GM21367 (cell line): ENCODE measurements around the gene BAIAP2L1.
A peak's percentile ranks its signal among the peaks of the same experiment; 100 is the strongest.
"Not testable (repeated sequence)": the region's sequence is repeated elsewhere in the genome, so short reads cannot be mapped to it uniquely, and the experiment has no call there.

Source experiments
- ATAC-seq: cut with Tn5 transposase; IDR thresholded peaks from one replicate; pipeline ENCODE4 v1.9.1; 2021; ENCODE audit not compliant: unreplicated experiment

The BAIAP2L1 gene

GRCh38 chr7:98400542-98401340, at the start of gene BAIAP2L1:
TSS of gene BAIAP2L1 (minus strand) at chr7:98401090. CDS start at chr7:98400852, 238 bp downstream.
- ATAC-seq, result peak; percentile 71

DNA sequence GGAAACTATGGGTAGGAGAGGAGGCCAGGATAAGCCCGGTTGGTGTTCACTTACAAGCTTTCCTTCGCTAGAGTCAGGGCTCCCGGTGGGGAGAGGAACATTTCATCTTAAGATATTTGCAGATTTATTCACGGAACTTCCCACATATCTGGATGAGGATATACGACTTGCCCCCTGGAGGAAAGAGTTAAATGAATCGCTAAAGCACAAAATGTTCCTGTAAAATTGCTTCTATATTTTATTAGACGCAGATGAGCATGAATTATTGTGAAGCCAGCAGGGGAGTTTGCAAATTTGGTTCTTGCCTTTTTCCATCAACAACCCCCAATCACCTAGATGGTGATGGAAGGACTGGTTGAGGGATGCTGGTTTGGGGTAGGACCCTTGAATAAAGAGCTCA, 47.9 kb upstream of the BAIAP2L1 start:
- ATAC-seq, result no peak

- not testable (repeated sequence) for ATAC-seq
These were observed 40.1 kb upstream of the BAIAP2L1 start for GRCh38 chr7:98440992-98441391.

DNA sequence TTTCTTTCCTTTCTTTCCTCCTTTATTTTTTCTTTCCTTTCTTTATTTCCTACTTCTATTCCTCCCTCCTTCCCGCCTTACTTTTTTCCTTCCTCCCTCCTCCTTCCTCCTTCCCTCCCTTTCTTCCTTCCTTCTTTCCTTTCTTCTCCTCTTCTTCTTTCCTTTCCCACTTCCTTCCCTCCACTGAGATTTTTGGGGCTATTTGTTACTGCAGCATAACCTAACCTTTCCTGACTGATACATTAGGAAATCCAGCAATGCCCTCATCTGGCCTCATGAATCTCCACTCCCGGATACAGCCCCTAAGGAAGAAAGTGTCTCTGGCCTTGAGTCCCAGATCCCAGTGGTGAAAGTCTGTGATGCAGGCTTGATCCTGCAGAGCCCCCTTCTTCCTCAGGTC, 38.6 kb upstream of the BAIAP2L1 start:
- no peak for ATAC-seq

GRCh38 chr7:98434087-98434486, 33.2 kb upstream of the BAIAP2L1 start:
- no peak for ATAC-seq

- no peak for ATAC-seq
These were observed 28.9 kb upstream of the BAIAP2L1 start for GRCh38 chr7:98429799-98430198.

GRCh38 chr7:98423043-98423442, 22.2 kb upstream of the BAIAP2L1 start:
- ATAC-seq, result no peak

GRCh38 chr7:98420966-98421612, 20.2 kb upstream of the BAIAP2L1 start:
- ATAC-seq, result no peak

- ATAC-seq, result not testable (repeated sequence)
These were observed 19.1 kb upstream of the BAIAP2L1 start for GRCh38 chr7:98419988-98420387.

DNA sequence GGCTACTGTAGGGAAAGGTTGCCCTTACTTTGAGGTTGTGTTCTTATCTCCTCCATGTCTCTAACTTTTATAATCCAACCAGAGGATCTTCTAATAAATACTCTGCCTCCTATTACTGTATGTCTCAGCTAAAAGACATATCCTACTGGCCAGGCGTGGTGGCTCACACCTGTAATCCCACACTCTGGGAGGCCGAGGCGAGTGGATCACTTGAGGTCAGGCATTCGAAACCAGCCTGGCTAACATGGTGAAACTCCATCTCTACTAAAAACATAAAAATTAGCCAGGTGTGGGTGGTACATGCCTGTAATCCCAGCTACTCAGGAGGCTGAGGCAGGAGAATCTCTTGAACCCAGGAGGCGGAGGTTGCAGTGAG, 18.4 kb upstream of the BAIAP2L1 start:
- ATAC-seq, result not testable (repeated sequence)

- no peak for ATAC-seq
These were observed 17.9 kb upstream of the BAIAP2L1 start for GRCh38 chr7:98418636-98419315.

DNA sequence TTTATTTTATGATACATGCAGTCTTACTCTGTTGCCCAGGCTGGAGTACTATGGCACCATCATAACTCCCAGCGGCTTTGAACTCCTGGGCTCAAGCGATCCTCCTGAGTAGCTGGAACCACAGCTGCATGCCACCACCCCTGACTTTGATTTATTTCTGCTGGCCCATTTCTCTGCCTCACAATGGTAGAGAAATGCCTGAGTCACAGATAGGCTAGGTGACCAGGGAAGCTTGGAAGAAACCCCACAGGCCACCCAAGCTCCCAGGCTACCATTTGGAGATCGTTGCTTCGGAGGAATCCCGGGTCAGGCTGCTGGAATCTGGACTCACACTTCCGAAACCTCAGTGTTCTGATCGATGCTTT, 17.4 kb upstream of the BAIAP2L1 start:
- no peak for ATAC-seq

DNA sequence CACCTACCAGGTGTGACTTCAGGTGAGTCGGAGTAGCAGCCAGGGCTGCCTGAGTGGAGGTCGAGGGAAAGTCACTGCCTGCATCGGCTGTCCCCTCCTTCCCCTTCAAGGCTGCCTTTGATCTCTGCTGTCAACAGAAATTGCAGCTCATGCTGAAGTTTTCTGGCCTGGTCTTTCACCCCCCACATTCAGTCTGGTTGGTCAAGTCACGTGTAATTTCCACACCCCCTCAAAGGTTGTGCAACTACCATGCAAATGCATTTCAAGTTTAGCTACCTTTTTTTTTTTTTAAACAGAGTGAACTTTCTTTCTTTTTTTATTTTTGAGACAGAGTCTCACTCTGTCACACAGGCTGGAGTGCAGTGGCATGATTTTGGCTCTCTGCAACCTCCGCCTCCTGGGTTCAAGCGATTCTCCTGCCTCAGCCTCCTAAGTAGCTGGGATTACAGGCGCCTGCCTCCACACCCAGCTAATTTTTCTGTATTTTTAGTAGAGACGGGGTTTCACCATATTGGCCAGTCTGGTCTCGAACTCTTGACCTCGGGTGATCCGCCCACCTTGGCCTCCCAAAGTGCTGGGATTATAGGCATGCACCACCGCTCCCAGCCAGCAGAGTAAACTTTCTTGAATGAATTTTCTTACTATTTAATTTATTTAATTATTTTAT, 16.8 kb upstream of the BAIAP2L1 start:
- not testable (repeated sequence) for ATAC-seq

DNA sequence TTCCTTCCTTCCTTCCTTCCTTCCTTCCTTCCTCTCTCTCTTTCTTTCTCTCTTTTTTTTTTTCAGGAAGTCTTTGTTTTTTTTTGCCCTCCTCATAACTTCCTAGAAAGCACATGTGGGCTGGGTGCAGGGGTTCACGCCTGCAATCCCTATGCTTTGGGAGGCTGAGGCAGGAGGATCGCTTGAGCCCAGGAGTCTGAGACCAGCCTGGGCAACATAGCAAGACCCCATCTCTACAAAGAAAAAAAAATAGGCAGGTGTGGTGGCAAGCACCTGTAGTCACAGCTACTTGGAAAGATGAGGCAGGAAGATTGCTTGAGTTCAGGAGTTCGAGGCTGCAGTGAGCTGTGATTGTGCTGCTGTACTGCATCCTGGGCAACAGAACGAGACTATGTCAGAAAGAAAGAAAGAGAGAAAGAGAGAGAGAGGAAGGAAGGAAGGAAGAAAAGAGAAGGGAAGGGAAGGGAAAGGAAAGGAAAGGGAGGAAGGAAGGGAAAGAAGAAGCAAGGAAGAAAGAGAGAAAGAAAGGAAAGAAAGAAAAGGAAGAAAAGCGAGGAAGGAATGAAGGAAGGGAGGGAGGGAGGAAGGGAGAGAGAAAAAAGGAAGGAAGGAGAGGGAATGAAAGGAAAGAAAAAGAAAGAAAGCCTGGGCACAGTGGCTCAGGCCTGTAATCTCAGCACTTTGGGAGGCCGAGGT, 13.5 kb upstream of the BAIAP2L1 start:
- no peak for ATAC-seq

DNA sequence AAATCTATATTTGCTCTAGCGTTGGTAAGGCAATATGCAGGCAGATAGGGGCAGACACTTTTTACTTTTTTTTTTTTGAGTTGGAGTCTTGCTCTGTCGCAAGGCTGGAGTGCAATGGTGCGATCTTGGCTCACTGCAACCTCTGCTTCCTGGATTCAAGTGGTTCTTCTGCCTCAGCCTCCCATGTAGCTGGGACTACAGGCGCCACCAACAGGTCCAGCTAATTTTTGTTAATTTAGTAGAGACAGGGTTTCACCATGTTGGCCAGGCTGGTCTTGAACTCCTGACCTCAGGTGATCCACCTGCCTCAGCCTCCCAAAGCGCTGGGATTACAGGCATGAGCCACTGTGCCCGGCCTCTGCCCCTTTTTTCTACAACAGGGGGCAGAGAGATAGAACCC, 12.8 kb upstream of the BAIAP2L1 start:
- not testable (repeated sequence) for ATAC-seq

- no peak for ATAC-seq
These were observed 9.0 kb upstream of the BAIAP2L1 start for GRCh38 chr7:98409843-98410242.

- ATAC-seq, result not testable (repeated sequence)
These were observed 7.3 kb upstream of the BAIAP2L1 start for GRCh38 chr7:98408146-98408545.

GRCh38 chr7:98406827-98407226, 5.9 kb upstream of the BAIAP2L1 start:
- ATAC-seq, result no peak

DNA sequence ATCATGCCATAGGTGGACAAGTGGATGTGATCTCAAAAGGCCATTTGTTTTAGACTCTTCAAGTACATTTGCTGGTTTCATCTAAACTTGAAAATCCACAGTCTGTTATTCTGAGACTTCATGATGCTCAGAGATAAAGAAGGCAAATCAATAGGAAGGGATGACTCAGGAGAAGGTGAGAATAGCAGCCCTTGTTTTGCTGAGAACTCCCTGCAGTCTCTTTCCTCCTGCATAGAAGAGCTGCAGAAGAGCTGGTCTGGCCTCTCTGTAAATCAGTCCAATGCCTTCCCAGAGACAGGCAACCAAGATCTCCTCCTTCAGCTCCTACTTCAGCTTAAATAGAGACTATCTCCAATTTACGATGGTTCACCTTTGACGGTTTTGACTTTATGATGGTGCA, 4.0 kb upstream of the BAIAP2L1 start:
- no peak for ATAC-seq

- no peak for ATAC-seq
These were observed 874 bp downstream of the BAIAP2L1 start for GRCh38 chr7:98399890-98400541.
